ENCODE measurements around the gene ADRM1. TPM values are rescaled to one million over a fixed set of nuclear protein-coding genes. Genes with fewer than 3 reads are reported as not detected.

The ADRM1 gene
- total RNA-seq, 1 donor from 2014 or later, result 52.3 TPM

GRCh38 chr20:62288535-62289105 lies 14.2 kb upstream of the ADRM1 start:
- H3K27ac Mint-ChIP-seq, result no peak overlapping the region
- H3K79me2 ChIP-seq (ENCODE audit: low read depth), result no peaks in the 10 kb centered on the region
- no peaks in the 10 kb centered on the region for H4K20me1 ChIP-seq (ENCODE audit: low read depth)
- H3K4me2 ChIP-seq, result no peak overlapping the region
- no peaks in the 10 kb centered on the region for H3K4me1 ChIP-seq
- H3K9me3 ChIP-seq (ENCODE audit: low read depth), result no peaks in the 10 kb centered on the region
- no peak for DNase-seq (ENCODE audit: low spot score)
- H3K9ac ChIP-seq, result no peak overlapping the region
- no peaks in the 10 kb centered on the region for H3K27me3 ChIP-seq
- H3K36me3 ChIP-seq, result no peaks in the 10 kb centered on the region
- no peak overlapping the region for H3K27ac ChIP-seq
- no peaks in the 10 kb centered on the region for H3F3A ChIP-seq (ENCODE audit: low read depth)
- H3K4me3 ChIP-seq, result no peak overlapping the region
- no peaks in the 10 kb centered on the region for H3K9me3 Mint-ChIP-seq
- H2AFZ ChIP-seq (replicated peaks), result no peak overlapping the region
- no peaks in the 10 kb centered on the region for H3K27me3 Mint-ChIP-seq (ENCODE audit: insufficient read depth, low read depth)
- peaks cover 23% of the 10 kb centered on the region for H3K36me3 Mint-ChIP-seq
- peaks cover 5% of the 10 kb centered on the region for H3K4me1 Mint-ChIP-seq
- TF ChIP-seq CTCF (IDR thresholded peaks at IDR 0.05) (no peak), EZH2phosphoT487 (IDR thresholded peaks at IDR 0.05) (no peak), EZH2 (IDR thresholded peaks at IDR 0.05) (no peak)
- H3K4me3 Mint-ChIP-seq, result no peak overlapping the region

DNA sequence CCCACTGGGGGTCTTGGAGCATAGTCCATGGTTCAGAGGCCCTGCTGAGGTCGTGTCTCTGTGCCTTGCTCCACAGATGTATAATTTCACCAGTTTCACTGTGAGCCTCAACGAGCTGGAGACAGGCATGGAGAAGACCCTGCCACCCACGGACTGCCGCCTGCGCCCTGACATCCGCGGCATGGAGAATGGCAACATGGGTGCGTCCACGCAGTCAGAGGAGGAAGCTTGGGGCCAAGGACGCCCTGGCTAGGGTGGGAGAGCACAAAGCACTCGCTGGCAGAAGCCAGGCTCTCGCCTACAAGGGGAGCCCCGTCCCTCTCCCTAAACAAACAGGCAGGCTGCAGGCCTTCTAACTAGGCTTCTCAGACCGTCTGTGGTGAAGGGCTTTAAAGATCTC lies 13.7 kb upstream of the ADRM1 start:
- no peaks in the 10 kb centered on the region for H3K27me3 ChIP-seq
- no peaks in the 10 kb centered on the region for H4K20me1 ChIP-seq (ENCODE audit: low read depth)
- TF ChIP-seq EZH2 (IDR thresholded peaks at IDR 0.05) (no peak), CTCF (IDR thresholded peaks at IDR 0.05) (no peak), EZH2phosphoT487 (IDR thresholded peaks at IDR 0.05) (no peak)
- Mint-ChIP-seq H3K4me1 (peaks cover 10% of the 10 kb centered on the region), H3K27ac (no peak overlapping the region), H3K36me3 (peaks cover 19% of the 10 kb centered on the region), H3K9me3 (no peaks in the 10 kb centered on the region), H3K4me3 (no peak overlapping the region), H3K27me3 (ENCODE audit: insufficient read depth, low read depth) (no peaks in the 10 kb centered on the region)
- no peak overlapping the region for H3K9ac ChIP-seq
- no peak overlapping the region for H3K4me2 ChIP-seq
- H2AFZ ChIP-seq (replicated peaks), result no peak overlapping the region
- H3K36me3 ChIP-seq, result no peaks in the 10 kb centered on the region
- H3K79me2 ChIP-seq (ENCODE audit: low read depth), result no peaks in the 10 kb centered on the region
- H3K4me3 ChIP-seq, result no peak overlapping the region
- H3K9me3 ChIP-seq (ENCODE audit: low read depth), result no peaks in the 10 kb centered on the region
- no peak for DNase-seq (ENCODE audit: low spot score)
- H3K4me1 ChIP-seq, result no peaks in the 10 kb centered on the region
- H3F3A ChIP-seq (ENCODE audit: low read depth), result no peaks in the 10 kb centered on the region
- no peak overlapping the region for H3K27ac ChIP-seq

GRCh38 chr20:62289898-62290297 lies 12.9 kb upstream of the ADRM1 start:
- Histone ChIP-seq H2AFZ (replicated peaks) (no peak overlapping the region), H3K27ac (no peak overlapping the region), H3K9me3 (ENCODE audit: low read depth) (no peaks in the 10 kb centered on the region), H3F3A (ENCODE audit: low read depth) (no peaks in the 10 kb centered on the region), H3K36me3 (no peaks in the 10 kb centered on the region), H4K20me1 (ENCODE audit: low read depth) (no peaks in the 10 kb centered on the region), H3K27me3 (no peaks in the 10 kb centered on the region), H3K4me1 (no peaks in the 10 kb centered on the region), H3K79me2 (ENCODE audit: low read depth) (no peaks in the 10 kb centered on the region), H3K4me2 (no peak overlapping the region), H3K4me3 (no peak overlapping the region), H3K9ac (no peak overlapping the region)
- H3K9me3 Mint-ChIP-seq, result no peaks in the 10 kb centered on the region
- peaks cover 11% of the 10 kb centered on the region for H3K4me1 Mint-ChIP-seq
- no peak overlapping the region for H3K4me3 Mint-ChIP-seq
- no peaks in the 10 kb centered on the region for H3K27me3 Mint-ChIP-seq (ENCODE audit: insufficient read depth, low read depth)
- no peak overlapping the region for H3K27ac Mint-ChIP-seq
- DNase-seq (ENCODE audit: low spot score), result no peak
- TF ChIP-seq EZH2phosphoT487 (IDR thresholded peaks at IDR 0.05), result no peak
- TF ChIP-seq CTCF (IDR thresholded peaks at IDR 0.05), result no peak
- TF ChIP-seq EZH2 (IDR thresholded peaks at IDR 0.05), result no peak
- H3K36me3 Mint-ChIP-seq, result peaks cover 20% of the 10 kb centered on the region

Measured in neural progenitor cell (in vitro differentiated cells).